NCI-H345 (cell line): ENCODE results near the gene SYNDIG1L.

Experiments used
- DNase-seq: peaks from one replicate; lab custom pipeline; 2025; lab: John Stamatoyannopoulos, UW

The SYNDIG1L gene

DNA sequence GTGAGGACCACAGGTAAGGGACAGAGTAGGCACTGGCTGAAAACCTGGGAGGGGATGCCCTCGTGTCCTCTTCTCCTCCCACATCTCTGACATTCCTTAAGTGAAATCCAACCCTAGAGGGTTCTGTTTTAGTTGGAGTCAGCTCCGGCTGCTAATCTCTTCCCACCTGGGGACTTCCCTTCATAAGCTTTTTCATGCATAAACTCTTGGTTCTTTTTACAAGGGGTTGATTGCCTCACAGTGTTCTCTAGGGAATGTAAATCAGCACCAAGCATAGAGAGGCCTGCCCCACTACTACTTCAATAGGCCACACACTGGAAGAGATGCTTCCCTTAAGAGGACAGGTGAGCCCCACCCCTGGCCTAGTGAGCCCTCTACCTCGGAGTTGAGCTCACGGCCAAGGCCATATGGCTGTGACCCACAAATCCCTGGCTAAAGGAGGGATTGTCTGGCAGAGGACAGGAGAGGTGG lies 3.2 kb upstream of the SYNDIG1L start:
- DNase-seq: no peak

DNA sequence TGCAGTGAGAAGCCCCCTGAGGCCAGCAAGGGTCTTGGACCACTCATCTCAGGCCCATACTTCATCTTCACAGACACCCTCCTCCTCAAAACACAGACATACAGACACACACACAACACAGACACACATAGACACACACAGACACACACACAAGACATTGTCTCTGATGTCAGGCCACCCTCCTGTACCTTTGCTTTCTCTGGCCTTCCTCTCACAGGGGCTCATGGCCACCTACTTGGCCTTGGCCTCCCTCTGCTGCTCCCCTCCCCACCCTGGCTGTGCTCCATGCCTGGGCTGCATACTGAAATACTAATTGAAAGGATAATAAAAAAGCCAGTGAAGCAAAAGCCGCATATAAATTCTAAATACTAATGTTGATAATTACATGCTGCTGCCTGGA lies 1.6 kb upstream of the SYNDIG1L start:
- DNase-seq: no peak

DNA sequence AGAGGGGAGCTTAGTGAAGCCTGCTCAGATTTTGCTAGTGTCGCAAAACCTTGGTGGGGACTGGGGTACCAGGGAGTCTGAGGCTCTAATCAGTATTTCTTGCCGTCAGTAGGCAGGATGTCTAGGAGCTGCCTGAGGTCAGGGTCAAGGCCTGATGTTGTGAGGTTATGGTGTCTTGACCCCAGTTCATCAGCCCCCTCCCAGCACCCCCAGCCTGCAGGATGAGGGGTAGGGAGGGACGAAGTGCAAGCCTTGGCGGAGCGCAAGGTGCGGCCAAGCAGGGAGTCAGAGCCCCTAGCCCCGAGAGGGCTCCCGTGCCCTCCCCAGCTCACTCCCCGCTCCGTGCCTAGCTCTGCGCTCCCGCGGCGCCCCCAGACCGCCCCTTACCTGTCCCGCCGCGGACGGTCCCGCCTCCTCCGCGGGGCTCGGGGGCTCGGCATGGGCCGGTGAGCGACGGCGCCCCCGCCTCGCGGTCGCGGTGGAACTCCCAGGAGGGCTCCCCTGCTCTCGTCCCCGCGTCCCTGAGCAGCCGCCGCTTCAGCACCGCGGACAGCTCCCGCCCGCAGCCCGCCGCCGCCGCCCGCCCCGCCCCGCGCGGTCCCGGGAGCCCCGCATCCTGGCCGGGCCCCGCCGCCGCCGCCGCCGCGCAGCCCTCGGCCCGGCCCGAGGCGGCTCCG lies 347 bp downstream of the SYNDIG1L start:
- DNase-seq: no peak

DNA sequence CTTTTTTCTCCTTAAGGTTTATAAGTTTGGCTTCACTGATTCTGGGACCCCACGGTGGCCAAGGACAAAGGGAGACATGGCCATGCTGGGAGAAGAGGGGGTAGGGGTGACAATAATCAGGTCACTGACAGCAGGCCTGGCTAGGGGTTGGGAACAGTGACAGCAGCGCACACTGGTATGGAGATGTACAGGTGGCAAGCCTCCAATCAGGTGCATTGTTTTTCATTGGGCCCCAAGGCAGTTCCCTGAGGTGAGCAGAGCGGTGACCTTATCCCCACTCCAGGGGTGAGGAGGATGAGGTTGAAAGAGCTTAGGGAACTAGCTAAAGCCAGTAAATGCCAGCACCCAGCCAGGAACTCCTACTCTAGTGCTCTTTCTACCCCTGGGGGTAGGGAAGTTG lies 1.4 kb downstream of the SYNDIG1L start:
- no peak for DNase-seq

DNA sequence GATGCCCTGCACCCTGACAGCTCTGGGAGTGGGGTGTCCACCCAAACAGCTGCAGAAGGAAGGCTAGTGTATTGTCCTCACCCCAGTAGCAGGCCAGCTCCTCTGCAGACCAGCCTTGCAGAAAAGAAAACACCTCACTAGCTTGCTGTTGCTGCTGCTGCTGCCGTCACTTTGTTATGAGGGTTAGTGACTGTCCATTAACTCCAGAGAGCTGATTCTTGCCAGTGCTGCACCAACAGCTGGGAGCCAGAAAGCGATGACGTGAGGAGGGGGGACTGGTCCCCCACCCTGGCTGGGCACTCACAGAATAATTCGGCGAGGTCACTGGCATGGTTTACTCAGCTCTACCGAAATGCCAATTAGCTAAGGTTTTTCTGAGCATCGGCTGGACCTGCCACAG lies 2.8 kb downstream of the SYNDIG1L start:
- no peak for DNase-seq

DNA sequence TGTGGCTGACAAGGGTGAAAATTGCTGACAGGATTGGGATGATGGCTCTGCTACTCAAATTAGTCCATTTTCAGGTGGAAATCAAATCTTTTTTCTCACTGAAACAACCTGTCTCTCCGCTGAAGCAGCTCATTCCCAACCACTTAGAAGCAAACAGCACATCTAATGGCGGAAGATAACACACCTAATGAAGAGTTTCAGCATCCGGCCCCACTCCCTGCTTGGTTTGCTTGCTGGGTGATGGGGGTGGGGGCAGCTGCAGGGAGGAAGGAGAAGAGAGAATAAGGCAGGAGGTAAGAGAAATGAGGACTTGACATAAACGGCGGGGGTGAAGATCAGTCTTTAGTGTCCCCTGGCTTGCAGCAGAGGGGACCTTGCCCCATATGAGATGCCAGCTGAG lies 4.0 kb downstream of the SYNDIG1L start:
- DNase-seq: no peak

DNA sequence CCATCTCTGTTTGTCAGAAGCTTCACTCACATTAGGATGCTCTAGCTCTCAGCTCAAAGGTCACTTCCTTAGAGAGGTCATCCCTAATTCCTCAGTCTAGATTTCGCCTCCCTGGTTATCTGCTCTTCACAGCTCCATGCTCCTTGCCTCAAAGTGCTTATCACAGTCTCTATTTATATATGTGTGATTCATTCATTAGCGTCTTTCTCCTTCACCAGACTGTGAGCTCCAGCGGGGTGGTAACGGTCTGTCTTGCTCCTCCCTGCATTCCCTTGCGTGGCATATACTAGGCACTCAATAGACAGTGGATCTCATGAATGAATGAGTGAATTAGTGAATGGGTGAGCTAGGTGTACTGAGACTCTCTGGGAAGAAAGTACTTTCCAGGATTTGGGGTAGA lies 6.9 kb downstream of the SYNDIG1L start:
- DNase-seq: no peak

DNA sequence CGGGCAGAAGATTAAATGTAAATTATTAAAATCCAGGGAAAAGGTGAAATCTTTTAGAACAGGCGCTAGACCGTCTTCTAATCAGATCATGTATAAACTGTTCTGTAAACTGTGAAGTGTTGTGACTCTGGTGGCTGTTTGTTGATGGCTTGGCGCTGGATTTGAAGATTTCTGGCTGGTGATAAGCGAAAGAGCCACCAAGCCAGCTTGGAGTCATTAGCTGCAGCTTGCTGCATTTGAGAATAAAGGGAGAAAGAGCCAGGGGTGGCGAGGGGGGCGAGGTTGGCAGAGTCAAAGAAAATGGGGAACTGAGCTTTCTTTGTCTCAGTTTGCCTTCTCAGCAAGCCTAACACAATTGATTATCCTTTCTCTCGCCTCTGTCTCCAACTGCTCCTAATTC lies 8.0 kb downstream of the SYNDIG1L start:
- DNase-seq: no peak

DNA sequence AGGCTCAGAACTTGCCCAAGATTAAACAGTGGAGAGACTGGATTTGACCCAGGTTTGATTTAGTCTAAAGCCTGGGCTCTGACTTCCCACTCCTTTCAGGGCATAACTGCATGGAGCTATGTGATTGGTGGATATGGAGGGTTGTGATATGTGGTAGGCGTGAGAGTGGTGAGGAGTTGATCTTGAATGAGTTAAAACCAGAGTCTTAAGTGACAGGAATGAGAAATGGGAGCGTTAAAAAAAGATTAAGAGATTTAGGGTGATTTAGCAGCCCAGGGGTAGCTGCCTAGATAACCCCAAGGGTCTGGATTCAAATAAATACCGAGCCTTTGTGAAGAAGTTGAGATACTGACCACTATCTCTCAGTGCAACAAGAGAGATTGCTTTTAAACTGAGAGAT lies 8.4 kb downstream of the SYNDIG1L start:
- no peak for DNase-seq

DNA sequence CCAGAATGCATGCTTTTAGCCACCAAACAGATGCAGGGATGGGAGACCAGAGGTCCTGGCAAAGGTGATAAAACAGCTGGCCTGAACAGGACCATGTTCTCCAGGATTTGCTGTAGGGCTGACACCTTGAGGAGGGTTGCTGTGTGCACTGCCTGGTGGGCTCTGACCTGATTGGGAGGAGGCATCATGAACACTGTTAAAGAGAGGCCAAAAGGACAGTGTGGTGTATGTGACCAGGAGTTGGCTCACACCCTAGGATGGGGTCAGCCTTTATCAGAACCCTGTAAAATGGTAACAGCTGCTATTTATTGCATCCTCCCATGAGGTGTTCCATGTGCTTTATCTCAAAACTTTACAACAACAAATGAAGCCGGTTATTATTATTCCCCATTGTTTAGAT lies 8.8 kb downstream of the SYNDIG1L start:
- no peak for DNase-seq

DNA sequence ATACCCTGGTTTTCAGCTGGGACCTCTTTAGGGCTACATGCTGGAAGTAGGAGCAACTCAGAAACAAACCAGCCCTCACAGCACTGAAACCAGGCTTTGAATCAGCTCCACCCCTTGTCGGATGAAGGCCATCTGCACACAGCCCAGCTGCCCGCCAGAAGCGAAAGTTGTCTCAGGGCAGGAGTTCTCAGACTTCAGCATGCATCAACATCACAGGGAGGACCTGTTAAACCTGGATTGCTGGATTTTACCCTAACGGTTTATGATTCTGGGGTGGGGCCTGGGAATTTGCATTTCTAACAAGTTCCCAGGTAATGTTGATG lies 10.9 kb downstream of the SYNDIG1L start:
- DNase-seq: no peak

DNA sequence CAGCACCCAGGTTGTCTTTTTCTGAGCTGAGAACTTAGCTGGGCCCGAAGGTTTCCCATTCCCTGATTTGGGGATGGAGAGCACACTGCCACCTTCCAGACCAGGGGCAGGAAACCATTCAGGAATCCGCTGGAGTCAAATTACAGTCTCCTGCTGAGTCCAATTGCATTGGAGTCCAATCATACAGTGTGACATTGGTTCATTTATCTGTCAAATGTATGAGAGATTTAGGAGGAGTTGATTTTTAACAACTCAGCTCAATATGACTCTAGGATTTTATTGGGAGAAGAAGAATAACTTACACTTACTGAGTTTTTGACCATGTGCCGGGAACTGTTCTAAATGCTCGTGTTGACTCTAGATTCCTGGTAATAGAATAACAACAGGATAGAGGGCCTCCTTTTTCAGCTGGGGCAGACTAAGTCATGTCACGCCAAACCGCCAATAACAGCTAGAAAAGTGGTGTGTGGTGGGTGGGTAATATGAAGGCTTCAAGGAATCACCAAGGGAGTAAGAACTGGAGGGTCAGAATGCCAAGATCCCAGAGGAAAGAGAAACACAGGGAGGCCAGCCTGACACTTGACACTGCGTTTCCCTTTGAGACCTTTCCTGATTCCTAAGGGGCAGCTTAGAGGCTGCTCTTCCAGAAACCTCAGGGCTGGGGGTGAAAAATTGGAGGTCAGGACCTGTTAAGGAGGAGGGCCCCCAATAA lies 11.5 kb downstream of the SYNDIG1L start:
- no peak for DNase-seq

DNA sequence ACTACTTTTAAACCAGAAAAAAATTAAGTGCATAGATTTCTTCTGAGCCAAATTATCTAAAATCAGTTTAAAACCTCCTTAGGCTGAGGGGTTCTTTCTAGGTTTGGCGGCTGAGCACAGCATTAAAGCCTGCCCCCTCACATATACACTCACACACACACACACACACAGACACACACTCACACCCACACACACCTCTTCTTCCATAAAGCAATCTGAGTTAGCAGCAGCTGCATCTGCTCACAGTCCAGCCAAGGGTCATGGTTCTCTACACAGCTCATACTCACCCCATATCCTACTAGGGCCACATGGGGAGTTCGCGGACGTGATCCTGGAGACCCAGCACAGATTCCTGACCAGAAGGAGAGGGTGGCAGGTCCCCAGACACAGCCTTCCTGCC lies 12.4 kb downstream of the SYNDIG1L start:
- no peak for DNase-seq

DNA sequence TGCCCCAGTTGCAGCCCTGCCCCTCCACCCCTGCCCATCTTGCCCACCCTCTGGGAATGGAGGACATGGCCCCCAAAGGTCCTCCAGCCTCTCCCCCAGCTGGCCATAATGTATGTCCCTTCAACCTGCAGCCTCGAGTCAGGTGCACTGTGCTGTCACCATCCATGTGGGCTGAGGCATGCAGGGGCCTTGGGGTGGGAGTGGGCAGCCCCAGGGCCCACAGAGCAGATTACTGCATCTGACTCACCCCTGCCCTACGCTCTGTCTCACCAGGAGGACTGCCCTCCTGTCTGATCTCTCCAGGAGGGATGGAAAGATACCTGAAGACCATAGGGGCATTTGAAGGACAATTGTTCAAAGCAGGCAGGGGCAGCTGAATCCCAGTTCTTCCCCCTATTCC lies 13.3 kb downstream of the SYNDIG1L start:
- DNase-seq: no peak

DNA sequence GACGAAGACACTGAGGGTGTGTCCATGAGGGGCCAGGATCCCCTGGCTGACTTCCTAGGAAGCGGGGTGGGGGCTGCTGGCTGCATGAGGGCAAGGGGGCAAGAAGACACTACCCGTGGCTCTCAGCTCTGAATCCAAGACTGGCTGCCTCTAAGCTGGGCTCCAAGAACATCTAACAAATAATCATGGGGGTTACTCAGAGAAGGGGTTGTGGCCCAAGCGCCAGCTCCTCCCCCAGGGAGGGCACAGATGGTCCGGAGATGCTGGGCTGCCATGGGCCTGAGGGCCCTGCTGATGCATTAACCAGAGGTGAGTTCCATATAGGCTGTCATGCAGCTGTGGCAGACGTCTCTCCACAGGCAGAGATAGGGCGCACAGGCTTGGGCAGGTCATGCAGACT lies 14.3 kb downstream of the SYNDIG1L start:
- DNase-seq: no peak

DNA sequence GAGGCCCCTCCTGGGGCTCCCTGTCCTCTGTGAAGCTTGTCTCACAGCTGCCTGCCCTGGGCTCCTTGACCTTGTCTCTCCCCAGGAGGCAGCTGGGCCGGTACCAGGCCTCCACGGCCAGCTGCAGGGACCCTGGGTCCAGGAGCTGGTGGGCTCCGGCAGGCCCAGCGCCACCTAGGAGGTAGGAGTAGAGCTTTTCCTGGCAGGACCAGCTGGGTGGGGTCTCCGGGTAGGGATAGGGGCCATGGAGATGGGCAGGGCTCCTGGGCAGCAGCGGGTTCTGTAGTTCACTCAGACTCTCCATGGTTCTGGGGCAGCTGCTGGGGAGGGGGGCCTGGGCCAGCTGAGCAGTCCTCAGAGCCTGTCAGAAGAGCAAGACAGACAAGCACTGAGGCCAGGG lies 16.6 kb downstream of the SYNDIG1L start:
- DNase-seq: no peak

DNA sequence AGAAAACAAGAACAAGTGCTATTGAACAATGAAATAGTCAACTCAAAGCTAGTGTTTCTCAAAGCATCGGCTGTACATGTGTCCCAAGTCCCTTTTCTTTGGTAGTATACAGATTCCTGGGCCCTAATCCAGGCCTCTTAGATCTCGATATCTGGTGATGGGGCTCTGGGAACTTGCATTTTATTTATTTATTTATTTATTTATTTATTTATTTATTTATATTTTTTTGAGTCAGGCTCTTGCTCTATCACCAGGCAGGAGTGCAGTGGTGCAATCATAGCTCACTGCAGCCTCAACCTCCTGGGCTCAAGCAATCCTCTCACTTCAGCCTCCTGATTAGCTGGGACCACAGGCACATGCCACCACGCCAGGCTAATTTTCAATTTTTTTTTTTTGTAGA lies 17.1 kb downstream of the SYNDIG1L start:
- DNase-seq: no peak

DNA sequence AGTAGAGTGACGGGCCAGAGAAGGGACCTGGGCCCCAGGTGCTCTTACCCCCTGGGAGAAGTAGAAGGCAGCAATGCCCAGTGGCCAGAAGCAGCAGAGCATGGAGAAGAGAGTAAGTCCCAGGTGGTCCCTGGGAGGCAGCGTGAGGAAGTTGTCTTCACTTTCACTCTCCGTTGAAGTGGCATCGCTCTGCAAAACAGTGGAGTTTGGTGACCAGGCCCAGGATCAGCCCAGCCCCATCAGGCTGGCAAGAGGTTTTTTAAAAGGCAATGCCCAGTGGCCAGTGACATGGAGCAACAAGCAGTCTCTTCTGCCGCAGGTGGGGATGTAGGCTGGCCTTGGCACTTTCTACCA lies 18.2 kb downstream of the SYNDIG1L start:
- DNase-seq: no peak

DNA sequence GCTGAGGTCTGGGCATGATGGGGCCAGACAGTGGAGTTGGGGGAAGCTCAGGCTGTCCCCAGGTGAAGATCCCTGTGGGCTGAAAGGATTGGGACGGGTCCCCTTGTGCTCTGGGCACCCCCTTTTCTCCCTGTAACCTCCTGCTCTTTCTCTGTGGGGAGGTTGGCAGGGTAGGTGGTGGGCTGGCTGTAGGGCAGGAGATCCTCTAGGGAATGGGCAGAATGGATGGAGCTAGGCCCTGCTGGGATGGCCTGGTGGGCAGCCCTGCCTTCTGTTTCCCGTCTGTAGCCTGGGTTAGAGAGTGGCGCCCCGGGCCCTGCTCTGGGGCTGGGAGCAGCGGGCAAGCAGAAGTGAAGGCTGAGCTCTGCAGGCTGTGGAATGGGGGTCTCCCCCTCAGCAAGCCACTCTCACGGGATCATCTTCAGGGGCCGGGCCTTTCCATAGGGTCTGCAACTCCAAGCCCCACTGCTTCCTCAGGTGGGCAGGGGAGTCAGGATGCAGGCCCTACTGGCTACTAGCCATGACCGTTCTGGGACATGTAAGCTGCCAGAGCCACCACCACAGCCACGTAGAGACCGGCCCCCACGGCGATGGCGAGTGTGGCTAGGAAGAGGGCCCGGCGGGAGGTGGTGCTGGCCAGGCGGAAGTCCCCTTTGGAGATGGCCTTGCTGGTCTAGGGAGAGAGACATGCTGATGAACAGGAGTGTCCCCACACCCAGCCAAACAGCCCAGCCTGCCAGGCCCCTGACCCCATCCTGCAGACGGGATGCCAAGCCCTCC lies 18.8 kb downstream of the SYNDIG1L start:
- no peak for DNase-seq

DNA sequence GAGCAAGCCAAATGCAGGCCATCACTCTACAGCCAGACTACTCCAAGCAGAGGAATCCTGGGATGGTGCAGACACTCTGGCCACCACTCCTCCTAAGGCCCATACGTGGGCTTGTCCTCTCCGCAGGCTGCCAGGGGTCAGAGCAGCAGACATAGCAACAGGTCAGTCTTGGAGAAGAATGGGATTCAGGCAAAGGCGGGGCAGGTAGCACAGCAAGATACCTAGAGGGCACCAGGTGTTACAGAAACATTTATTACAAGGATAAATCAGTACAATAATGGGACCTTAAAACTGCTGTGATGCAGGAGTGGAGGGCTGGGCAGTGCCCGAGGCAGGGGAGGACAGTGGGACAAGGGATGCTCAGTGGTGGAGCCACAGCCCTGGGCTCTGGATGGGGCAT lies 20.3 kb downstream of the SYNDIG1L start:
- DNase-seq: no peak

DNA sequence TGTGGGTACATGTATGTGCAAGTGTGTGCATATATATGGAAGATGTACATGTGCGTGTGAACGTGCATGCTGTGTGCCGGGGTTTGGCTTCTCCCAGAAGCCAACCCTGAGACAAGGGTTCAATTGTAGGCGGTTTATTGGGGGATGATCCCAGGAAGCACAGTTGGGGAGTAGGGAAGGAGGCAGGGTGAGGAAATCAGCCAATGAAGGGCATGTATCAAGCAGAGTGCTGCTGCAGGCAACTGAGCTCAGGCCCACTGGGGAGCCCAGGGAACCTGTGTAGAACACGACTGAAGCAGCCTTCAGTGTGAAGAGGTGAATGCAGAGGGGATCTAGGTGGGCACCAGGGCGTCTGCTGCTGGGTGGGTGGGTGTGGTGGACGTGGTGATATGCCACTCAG lies 21.6 kb downstream of the SYNDIG1L start:
- no peak for DNase-seq

DNA sequence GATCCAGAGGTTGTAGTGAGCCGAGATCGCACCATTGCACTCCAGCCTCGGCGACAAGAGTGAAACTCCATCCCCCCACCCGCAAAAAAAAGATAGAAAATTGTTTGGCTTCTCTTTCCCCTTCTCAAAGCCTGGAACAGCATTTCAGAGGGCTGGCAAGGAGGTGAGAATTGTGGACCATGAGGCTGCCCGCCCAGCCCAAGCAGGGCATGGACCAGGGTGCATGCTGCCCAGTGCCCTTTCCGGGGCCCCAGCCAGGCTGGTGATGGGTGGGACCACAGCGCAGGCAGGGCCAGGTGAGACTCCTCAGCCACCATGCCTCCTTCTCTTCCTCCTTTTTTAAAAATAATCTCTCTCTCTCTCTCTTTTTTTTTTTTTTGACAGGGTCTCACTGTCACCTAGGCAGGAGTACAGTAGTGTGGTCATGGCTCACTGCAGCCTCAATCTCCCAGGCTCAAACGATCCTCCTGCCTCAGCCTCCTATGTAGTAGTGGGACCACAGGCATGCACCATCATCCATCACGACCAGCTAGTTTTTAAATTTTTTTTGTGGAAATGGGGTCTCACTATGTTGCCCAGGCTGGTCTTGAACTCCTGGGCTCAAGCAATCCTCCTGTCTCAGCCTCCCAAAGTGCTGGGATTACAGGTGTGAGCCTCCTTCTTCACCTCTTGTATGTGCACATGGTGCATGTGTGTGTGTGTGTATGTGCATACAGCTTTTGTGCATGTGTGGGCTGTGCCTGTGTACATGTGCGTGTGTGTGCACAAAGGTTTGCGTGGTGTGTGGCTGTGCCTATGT lies 22.2 kb downstream of the SYNDIG1L start:
- no peak for DNase-seq
